ENCODE results near the gene SPINK4.

DNA sequence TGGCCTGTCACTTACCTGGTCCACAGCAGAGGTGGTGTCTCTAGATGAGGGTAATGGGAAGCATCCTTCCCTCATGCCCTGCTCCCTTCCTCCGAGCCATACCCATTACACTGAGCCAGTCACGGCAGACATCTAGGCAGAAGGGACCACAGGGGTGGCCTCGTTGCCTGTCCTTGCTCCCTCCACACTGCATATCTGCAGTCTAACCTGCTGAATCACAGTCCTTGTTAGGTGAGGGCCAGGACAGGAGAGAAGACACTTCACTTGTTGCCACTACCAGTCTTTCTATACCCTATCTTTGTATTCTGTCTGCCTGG lies 18.4 kb upstream of the SPINK4 start:
- TF ChIP-seq, protein P1, sequence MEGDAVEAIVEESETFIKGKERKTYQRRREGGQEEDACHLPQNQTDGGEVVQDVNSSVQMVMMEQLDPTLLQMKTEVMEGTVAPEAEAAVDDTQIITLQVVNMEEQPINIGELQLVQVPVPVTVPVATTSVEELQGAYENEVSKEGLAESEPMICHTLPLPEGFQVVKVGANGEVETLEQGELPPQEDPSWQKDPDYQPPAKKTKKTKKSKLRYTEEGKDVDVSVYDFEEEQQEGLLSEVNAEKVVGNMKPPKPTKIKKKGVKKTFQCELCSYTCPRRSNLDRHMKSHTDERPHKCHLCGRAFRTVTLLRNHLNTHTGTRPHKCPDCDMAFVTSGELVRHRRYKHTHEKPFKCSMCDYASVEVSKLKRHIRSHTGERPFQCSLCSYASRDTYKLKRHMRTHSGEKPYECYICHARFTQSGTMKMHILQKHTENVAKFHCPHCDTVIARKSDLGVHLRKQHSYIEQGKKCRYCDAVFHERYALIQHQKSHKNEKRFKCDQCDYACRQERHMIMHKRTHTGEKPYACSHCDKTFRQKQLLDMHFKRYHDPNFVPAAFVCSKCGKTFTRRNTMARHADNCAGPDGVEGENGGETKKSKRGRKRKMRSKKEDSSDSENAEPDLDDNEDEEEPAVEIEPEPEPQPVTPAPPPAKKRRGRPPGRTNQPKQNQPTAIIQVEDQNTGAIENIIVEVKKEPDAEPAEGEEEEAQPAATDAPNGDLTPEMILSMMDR (IDR thresholded peaks at IDR 0.05) = no peak
- no peak for TF ChIP-seq EZH2 (IDR thresholded peaks at IDR 0.05; ENCODE audit: borderline replicate concordance, insufficient read depth, low read depth, low read length, poor library complexity, severe bottlenecking)
